ENCODE measurements around the gene UBTD2. TPM values are rescaled to one million over a fixed set of nuclear protein-coding genes. Genes with fewer than 3 reads are reported as not detected.
A peak's percentile ranks its signal among the peaks of the same experiment; 100 is the strongest.

UBTD2 gene
- total and polyA plus RNA-seq, 9 of the 15 experiments (the other 6 are each of a cell fraction or from before 2014, with no cell fraction given): 0.01 to 0.46 (median 0.15) TPM; not detected in 1

DNA sequence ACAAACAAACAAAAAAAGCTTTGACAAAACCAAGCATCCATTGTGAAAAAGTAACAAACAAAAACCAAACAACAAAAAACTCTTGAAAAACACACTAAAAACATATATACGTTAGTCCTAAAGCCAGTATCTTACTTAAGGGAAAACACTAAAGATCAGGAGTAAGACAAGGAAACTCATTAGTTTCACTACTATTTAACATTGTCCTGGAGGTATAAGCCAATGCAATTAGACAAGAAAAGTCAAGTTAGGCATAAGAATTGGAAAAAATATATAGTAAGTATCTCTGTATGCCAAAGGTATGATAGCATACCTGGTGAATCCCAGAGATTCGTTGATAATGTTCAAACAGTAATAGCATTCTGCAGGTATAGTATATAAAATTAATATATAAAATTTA is 21.8 kb upstream of the UBTD2 start:
- Histone ChIP-seq H3K4me2 (ENCODE audit: insufficient read depth, low read length) (no peak overlapping the region), H3K9me1 (ENCODE audit: control insufficient read depth, insufficient read depth, low read length) (no peaks in the 10 kb centered on the region), H3K79me2 (ENCODE audit: control insufficient read depth, insufficient read depth, low read length) (no peaks in the 10 kb centered on the region), H3K36me3 (ENCODE audit: control insufficient read depth, insufficient read depth, low read length) (no peaks in the 10 kb centered on the region), H2AFZ (ENCODE audit: low read depth, low read length) (no peak overlapping the region), H3K27ac (ENCODE audit: extremely low read depth, low read depth, low read length) (no peak overlapping the region), H3K4me3 (no peak overlapping the region), H3K9me3 (replicated peaks; ENCODE audit: control insufficient read depth, insufficient read depth, low read depth, low read length) (no peaks in the 10 kb centered on the region), H3K9ac (ENCODE audit: insufficient read depth in 1 of 2, low read depth in 2 of 2, low read length in 2 of 2) (no peak overlapping the region), H3K4me1 (replicated peaks in 1 of 2; ENCODE audit: control insufficient read depth in 2 of 2, insufficient read depth in 2 of 2, low read length in 2 of 2) (no peaks in the 10 kb centered on the region), H4K20me1 (replicated peaks; ENCODE audit: control insufficient read depth, insufficient read depth, low read length) (no peaks in the 10 kb centered on the region), H3K27me3 (ENCODE audit: control insufficient read depth in 2 of 2, insufficient read depth in 2 of 2, low read length in 2 of 2) (peaks cover 0 to 15% of the 10 kb centered on the region in 2 experiments; a peak in 2 of 5 replicates)
- BruUV-seq (replicated peaks): no TSS peak
- 6% methylated on average over 2 of the region's 2 CpGs for WGBS (ENCODE audit: insufficient coverage, low coverage, missing lambda C conversion rate)
- ChIA-PET CTCF (ENCODE audit: low intra/inter-chr PET ratio) (no interaction called here), POLR2A (no interaction called here)
- TF ChIP-seq BCOR (IDR thresholded peaks at IDR 0.05): no peak
- no peak for ATAC-seq
- no peak for FAIRE-seq
- no peak for DNase-seq (ENCODE audit: extremely low read depth in 1 of 4, low spot score in 3 of 4)
- in situ Hi-C loops (cut with MboI) (no loop called here), intact Hi-C loops (cut with micrococcal nuclease) (no loop called here)

DNA sequence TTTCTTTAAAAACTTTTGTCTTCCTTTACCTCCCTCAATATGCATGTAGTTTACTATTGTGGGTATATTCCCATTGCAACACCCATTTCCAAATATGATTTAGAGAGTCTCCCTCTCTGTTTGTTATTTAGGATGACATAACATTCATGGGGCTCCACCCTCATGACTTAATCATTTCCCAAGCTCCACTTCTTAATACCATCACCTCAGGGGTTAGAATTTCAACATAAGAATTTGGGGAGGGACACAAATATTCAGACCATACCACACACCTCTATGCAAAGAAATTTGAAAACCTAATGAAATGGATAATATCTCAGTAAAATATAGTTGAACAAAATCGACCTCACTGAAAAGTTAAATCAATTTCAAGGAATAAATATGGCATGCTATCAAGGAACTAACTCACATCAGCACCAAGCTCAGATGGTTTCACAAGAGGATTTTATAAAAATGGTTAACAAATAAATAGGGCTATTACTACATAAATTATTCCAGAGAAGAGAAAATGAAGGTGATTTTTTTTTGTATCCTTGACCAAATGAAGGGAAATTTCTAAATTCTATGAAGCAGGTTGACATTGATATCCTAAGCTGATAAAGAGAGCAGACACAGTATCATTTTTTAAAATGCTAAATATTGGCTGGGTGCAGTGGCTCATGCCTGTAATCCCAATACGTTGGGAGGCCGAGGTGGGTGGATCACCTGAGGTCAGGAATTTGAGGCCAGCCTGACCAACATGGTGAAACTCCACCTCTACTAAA is 20.2 kb upstream of the UBTD2 start:
- H3K27me3 ChIP-seq (ENCODE audit: control insufficient read depth in 2 of 2, insufficient read depth in 2 of 2, low read length in 2 of 2): peaks cover 0 to 12% of the 10 kb centered on the region in 2 experiments; a peak in 2 of 5 replicates
- no peaks in the 10 kb centered on the region for H3K79me2 ChIP-seq (ENCODE audit: control insufficient read depth, insufficient read depth, low read length)
- CTCF ChIA-PET (ENCODE audit: low intra/inter-chr PET ratio): interaction anchor here (0.6 kb wide), 1 partner anchor 352 kb away, joined by 3 read pairs; no protein-coding TSS in a partner anchor
- WGBS (ENCODE audit: insufficient coverage, low coverage, missing lambda C conversion rate): 0% methylated on average over 3 of the region's 3 CpGs
- intact Hi-C loops (cut with micrococcal nuclease): no loop called here
- no peak overlapping the region for H3K4me3 ChIP-seq
- no peaks in the 10 kb centered on the region for H3K9me1 ChIP-seq (ENCODE audit: control insufficient read depth, insufficient read depth, low read length)
- H3K4me2 ChIP-seq (ENCODE audit: insufficient read depth, low read length): no peak overlapping the region
- no peaks in the 10 kb centered on the region for H3K36me3 ChIP-seq (ENCODE audit: control insufficient read depth, insufficient read depth, low read length)
- H4K20me1 ChIP-seq (replicated peaks; ENCODE audit: control insufficient read depth, insufficient read depth, low read length): no peaks in the 10 kb centered on the region
- H3K27ac ChIP-seq (ENCODE audit: extremely low read depth, low read depth, low read length): no peak overlapping the region
- no peak for DNase-seq (ENCODE audit: extremely low read depth in 1 of 4, low spot score in 3 of 4)
- no peaks in the 10 kb centered on the region for H3K9me3 ChIP-seq (replicated peaks; ENCODE audit: control insufficient read depth, insufficient read depth, low read depth, low read length)
- POLR2A ChIA-PET: interaction anchor here (0.6 kb wide), 1 partner anchor 76 kb away, joined by 3 read pairs; no protein-coding TSS in a partner anchor
- no peak for FAIRE-seq
- TF ChIP-seq FOXJ2 (tag; IDR thresholded peaks at IDR 0.05) (no peak), POLR3A (IDR thresholded peaks at IDR 0.05; ENCODE audit: borderline replicate concordance, extremely low read depth, insufficient read depth, insufficient read length) (peak; percentile 46), MYBL2 (IDR thresholded peaks at IDR 0.05; ENCODE audit: low read depth) (no peak), MYBL2 (CRISPR knock-in tag; IDR thresholded peaks at IDR 0.05; ENCODE audit: borderline replicate concordance) (no peak), TBP (optimal IDR thresholded peaks at IDR 0.05; ENCODE audit: low read depth, low read length) (peak; percentile 41), POLR2H (tag; IDR thresholded peaks at IDR 0.05; ENCODE audit: low read depth) (peak; percentile 73), MYNN (IDR thresholded peaks at IDR 0.05) (no peak), MYNN (CRISPR knock-in tag; IDR thresholded peaks at IDR 0.05) (no peak), XRCC5 (IDR thresholded peaks at IDR 0.05; ENCODE audit: low read depth, low read length) (no peak), RBM25 (IDR thresholded peaks at IDR 0.05; ENCODE audit: low read depth, low read length, severe bottlenecking) (no peak), RBM22 (IDR thresholded peaks at IDR 0.05; ENCODE audit: low read depth, low read length, poor library complexity, severe bottlenecking) (no peak), ADNP (tag; IDR thresholded peaks at IDR 0.05) (no peak), FOSL1 (tag; conservative IDR thresholded peaks at IDR 0.05) (no peak)
- TF ChIP-seq, protein P1, sequence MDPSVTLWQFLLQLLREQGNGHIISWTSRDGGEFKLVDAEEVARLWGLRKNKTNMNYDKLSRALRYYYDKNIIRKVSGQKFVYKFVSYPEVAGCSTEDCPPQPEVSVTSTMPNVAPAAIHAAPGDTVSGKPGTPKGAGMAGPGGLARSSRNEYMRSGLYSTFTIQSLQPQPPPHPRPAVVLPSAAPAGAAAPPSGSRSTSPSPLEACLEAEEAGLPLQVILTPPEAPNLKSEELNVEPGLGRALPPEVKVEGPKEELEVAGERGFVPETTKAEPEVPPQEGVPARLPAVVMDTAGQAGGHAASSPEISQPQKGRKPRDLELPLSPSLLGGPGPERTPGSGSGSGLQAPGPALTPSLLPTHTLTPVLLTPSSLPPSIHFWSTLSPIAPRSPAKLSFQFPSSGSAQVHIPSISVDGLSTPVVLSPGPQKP (CRISPR knock-in tag; IDR thresholded peaks at IDR 0.05): no peak
- no peak overlapping the region for H2AFZ ChIP-seq (ENCODE audit: low read depth, low read length)
- BruUV-seq (replicated peaks): no TSS peak
- H3K4me1 ChIP-seq (replicated peaks in 1 of 2; ENCODE audit: control insufficient read depth in 2 of 2, insufficient read depth in 2 of 2, low read length in 2 of 2): no peaks in the 10 kb centered on the region
- in situ Hi-C loops (cut with MboI): no loop called here
- no peak for ATAC-seq
- H3K9ac ChIP-seq (ENCODE audit: insufficient read depth in 1 of 2, low read depth in 2 of 2, low read length in 2 of 2): no peak overlapping the region
